OCI-LY7 (cell line): ENCODE results near the gene GOT2.

Source experiments
- EZH2phosphoT487 ChIP-seq: fragments of 200-600 bp; sonication (generic); IDR thresholded peaks from 2 replicates; pipeline ENCODE4 v1.6.1; 2018; ENCODE audit warnings: low read depth, borderline replicate concordance, mild to moderate bottlenecking, mixed run types, antibody characterized with exemption, low read length, moderate library complexity, mixed read lengths
- TF ChIP-seq, protein P1 (sequence below): fragments of 200-600 bp; sonication (generic); conservative IDR thresholded peaks from 2 replicates; pipeline ENCODE4 v1.5.1; 2014; ENCODE audit warnings: mild to moderate bottlenecking, antibody characterized with exemption, low read length, moderate library complexity, mixed read lengths

GRCh38 chr16:58684001-58684353, 50.1 kb downstream of the GOT2 start:
- TF ChIP-seq, protein P1, sequence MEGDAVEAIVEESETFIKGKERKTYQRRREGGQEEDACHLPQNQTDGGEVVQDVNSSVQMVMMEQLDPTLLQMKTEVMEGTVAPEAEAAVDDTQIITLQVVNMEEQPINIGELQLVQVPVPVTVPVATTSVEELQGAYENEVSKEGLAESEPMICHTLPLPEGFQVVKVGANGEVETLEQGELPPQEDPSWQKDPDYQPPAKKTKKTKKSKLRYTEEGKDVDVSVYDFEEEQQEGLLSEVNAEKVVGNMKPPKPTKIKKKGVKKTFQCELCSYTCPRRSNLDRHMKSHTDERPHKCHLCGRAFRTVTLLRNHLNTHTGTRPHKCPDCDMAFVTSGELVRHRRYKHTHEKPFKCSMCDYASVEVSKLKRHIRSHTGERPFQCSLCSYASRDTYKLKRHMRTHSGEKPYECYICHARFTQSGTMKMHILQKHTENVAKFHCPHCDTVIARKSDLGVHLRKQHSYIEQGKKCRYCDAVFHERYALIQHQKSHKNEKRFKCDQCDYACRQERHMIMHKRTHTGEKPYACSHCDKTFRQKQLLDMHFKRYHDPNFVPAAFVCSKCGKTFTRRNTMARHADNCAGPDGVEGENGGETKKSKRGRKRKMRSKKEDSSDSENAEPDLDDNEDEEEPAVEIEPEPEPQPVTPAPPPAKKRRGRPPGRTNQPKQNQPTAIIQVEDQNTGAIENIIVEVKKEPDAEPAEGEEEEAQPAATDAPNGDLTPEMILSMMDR, result no peak
- no peak for TF ChIP-seq EZH2phosphoT487
